Endothelial cell of umbilical vein (primary cell): ENCODE data around the gene DEFB108B. TPM values are rescaled to one million over a fixed set of nuclear protein-coding genes. Genes with fewer than 3 reads are reported as not detected.
"Not testable (repeated sequence)": the region's sequence is repeated elsewhere in the genome, so short reads cannot be mapped to it uniquely, and the experiment has no call there.

Source experiments
- BruUV-seq: library from RNA; stranded (reverse); fragments of 400-500 nt; replicated peaks from 2 replicates; lab custom pipeline; 2021; lab: Mats Ljungman, UMichigan
- CTCF ChIA-PET: fragments of 300-600, 350-600 bp; sonication (Branson Sonifier 250); formaldehyde crosslinking; loops from one replicate; lab custom pipeline; 2021; ENCODE audit warnings: antibody characterized with exemption, inconsistent platforms; lab: Charles Lee
- POLR2A ChIA-PET: fragments of 300-600, 350-600 bp; sonication (Branson Sonifier 250); formaldehyde crosslinking; loops from one replicate; lab custom pipeline; 2021; ENCODE audit warnings: antibody characterized with exemption, inconsistent platforms; lab: Charles Lee
- DNase-seq: peaks from one replicate; pipeline ENCODE4 v3.0.0-alpha.2; 2011; ENCODE audit warnings: low read depth, low spot score
- FAIRE-seq: peaks from 2 replicates; lab custom pipeline; 2011; peaks lifted over from hg19 to GRCh38; lab: Jason Lieb, UNC
- H2AFZ ChIP-seq: 2 replicates; pipeline ENCODE4 v1.6.0; 2012; ENCODE audit warnings: low read depth, low read length, control low read depth, inconsistent platforms
- H3K27ac ChIP-seq: 2 replicates; pipeline ENCODE4 v1.5.1; 2011; ENCODE audit warnings: low read depth, mild to moderate bottlenecking, control low read depth, low read length, moderate library complexity; ENCODE audit not compliant: insufficient read depth
- H3K27me3 ChIP-seq, 2 experiments: 2 replicates each; pipeline versions ENCODE4 v1.6.0 to v1.6.1; 2011; ENCODE audit warnings: low read length in 2 of 2, mixed read lengths in 1 of 2; ENCODE audit not compliant: control insufficient read depth in 2 of 2, insufficient read depth in 2 of 2
- H3K36me3 ChIP-seq, 2 experiments: 2 replicates in 1 of 2; 3 replicates in 1 of 2; pipeline ENCODE4 v1.5.1; 2011; ENCODE audit warnings: low read length in 2 of 2, mild to moderate bottlenecking in 1 of 2, moderate library complexity in 1 of 2; ENCODE audit not compliant: control insufficient read depth in 2 of 2, insufficient read depth in 2 of 2; ENCODE audit errors: extremely low read depth in 1 of 2
- H3K4me1 ChIP-seq: 3 replicates; pipeline ENCODE4 v1.5.1; 2011; ENCODE audit warnings: mild to moderate bottlenecking, low read length; ENCODE audit not compliant: control insufficient read depth, insufficient read depth; ENCODE audit errors: extremely low read depth
- H3K4me2 ChIP-seq: 2 replicates; pipeline ENCODE4 v1.6.1; 2011; ENCODE audit warnings: low read length, control low read depth, mixed read lengths; ENCODE audit not compliant: insufficient read depth
- H3K4me3 ChIP-seq, 3 experiments: fragments of 200-600 bp in 1 of 3; sonication (generic), shearing (Covaris generic) in 1 of 3; replicated peaks in 1 of 3; 2 replicates each; pipeline ENCODE4 v1.5.1; 2011 to 2016; ENCODE audit warnings: control low read depth in 3 of 3, low read length in 3 of 3, mild to moderate bottlenecking in 2 of 3, inconsistent platforms in 1 of 3, low read depth in 1 of 3, moderate library complexity in 1 of 3; ENCODE audit not compliant: insufficient read depth in 1 of 3
- H3K79me2 ChIP-seq: 2 replicates; pipeline ENCODE4 v1.6.0; 2012; ENCODE audit warnings: low read length, inconsistent platforms; ENCODE audit not compliant: control insufficient read depth, insufficient read depth
- H3K9ac ChIP-seq: replicated peaks from 2 replicates; pipeline ENCODE3; 2011; ENCODE audit warnings: low read length, control low read depth; ENCODE audit not compliant: insufficient read depth; ENCODE audit errors: extremely low read depth
- H3K9me1 ChIP-seq: replicated peaks from 3 replicates; pipeline ENCODE4 v1.6.0; 2011; ENCODE audit warnings: mild to moderate bottlenecking, low read length; ENCODE audit not compliant: control insufficient read depth, insufficient read depth; ENCODE audit errors: extremely low read depth
- H3K9me3 ChIP-seq: replicated peaks from 2 replicates; pipeline ENCODE4 v1.5.1; 2012; ENCODE audit warnings: low read length, inconsistent platforms; ENCODE audit not compliant: control insufficient read depth, insufficient read depth
- H4K20me1 ChIP-seq: replicated peaks from 2 replicates; pipeline ENCODE3; 2011; ENCODE audit warnings: mild to moderate bottlenecking, low read length; ENCODE audit not compliant: control insufficient read depth, insufficient read depth; ENCODE audit errors: extremely low read depth
- CTCF ChIP-seq, 2 donors: IDR thresholded peaks; 1 replicate in 1 of 2; 2 replicates in 1 of 2; pipeline ENCODE4 v1.5.1; 2011; ENCODE audit warnings: low read length in 2 of 2, mild to moderate bottlenecking in 2 of 2, moderate library complexity in 2 of 2, control low read depth in 1 of 2, inconsistent platforms in 1 of 2, low read depth in 1 of 2; ENCODE audit not compliant: insufficient read depth in 1 of 2; ENCODE audit errors: extremely low read depth in 1 of 2
- dilution Hi-C: fragments of 300-500 bp; cut with MboI; formaldehyde crosslinking; loops from one replicate; pipeline ENCODE4 v1.15.0; 2019; ENCODE audit warnings: low sequenced_read_pairs; ENCODE audit not compliant: extremely low pct_ligation_motif_present
- intact Hi-C: fragments of 100-400 bp; cut with micrococcal nuclease; formaldehyde crosslinking; loops from one replicate; pipeline ENCODE4 v1.10.0; 2022
- polyA plus RNA-seq, 4 experiments: library from polyadenylated mRNA; depleted of rRNA in 3 of 4; stranded (reverse) in 3 of 4; unstranded in 1 of 4; fragments of >200 nt; gene quantifications; 2 replicates each; pipeline versions ENCODE4 v1.2.1 to v1.2.3, GENCODE V29; 2011 to 2012; ENCODE audit warnings: missing spikeins in 1 of 4
- total RNA-seq: library from RNA; stranded (reverse); gene quantifications from 2 replicates; pipeline ENCODE4 v1.2.3, GENCODE V29; 2021

Gene DEFB108B
- total and polyA plus RNA-seq, 2 donors (not counting 3 experiments of a cell fraction or from before 2014, with no cell fraction given) = not detected

GRCh38 chr11:71800335-71800953 lies 32.6 kb upstream of the DEFB108B start:
- H3K4me1 ChIP-seq, H2AFZ ChIP-seq, dilution Hi-C loops, POLR2A ChIA-PET, intact Hi-C loops, H3K27me3 ChIP-seq, H3K79me2 ChIP-seq, H3K9ac ChIP-seq, H3K36me3 ChIP-seq, H4K20me1 ChIP-seq, H3K4me2 ChIP-seq, H3K27ac ChIP-seq, H3K4me3 ChIP-seq, H3K9me3 ChIP-seq, H3K9me1 ChIP-seq: not testable (repeated sequence)
- CTCF ChIA-PET = interaction anchor here (0.8 to 1.5 kb wide), 18 partner anchors 8 to 647 kb away, joined by 3 to 19 read pairs (median 4); partner anchors contain the start of genes CLPB and RNF121
- TF ChIP-seq CTCF (IDR thresholded peaks at IDR 0.05; ENCODE audit: extremely low read depth in 1 of 2, insufficient read depth in 1 of 2, low read depth in 1 of 2, low read length in 2 of 2) = peak; percentile 63 to 85
- DNase-seq = peak; percentile 75
- FAIRE-seq = peak; percentile 70
- TSS peak; percentile 9 for BruUV-seq

GRCh38 chr11:71801026-71801425 lies 32.0 kb upstream of the DEFB108B start:
- intact Hi-C loops, BruUV-seq, H3K4me3 ChIP-seq, POLR2A ChIA-PET, H3K27ac ChIP-seq, H3K9ac ChIP-seq, DNase-seq, H3K27me3 ChIP-seq, H3K9me3 ChIP-seq, H3K4me2 ChIP-seq, H2AFZ ChIP-seq, H3K9me1 ChIP-seq, H4K20me1 ChIP-seq, FAIRE-seq, H3K79me2 ChIP-seq, H3K36me3 ChIP-seq, dilution Hi-C loops, H3K4me1 ChIP-seq: not testable (repeated sequence)
- CTCF ChIA-PET = interaction anchor here (0.8 to 1.5 kb wide), 15 partner anchors 8 to 647 kb away, joined by 3 to 19 read pairs (median 4); partner anchors contain the start of genes CLPB and RNF121

- BruUV-seq, FAIRE-seq: not testable (repeated sequence)
Observed at GRCh38 chr11:71802874-71803273, 30.1 kb upstream of the DEFB108B start.

More at GRCh38 chr11:71802874-71803273, 30.1 kb upstream of the DEFB108B start:
- H4K20me1 ChIP-seq, H3K9ac ChIP-seq, H3K36me3 ChIP-seq, dilution Hi-C loops, POLR2A ChIA-PET, H3K9me1 ChIP-seq, H3K4me2 ChIP-seq, DNase-seq, H3K27ac ChIP-seq, H3K9me3 ChIP-seq, intact Hi-C loops, H3K27me3 ChIP-seq, H2AFZ ChIP-seq, H3K4me1 ChIP-seq, H3K4me3 ChIP-seq, H3K79me2 ChIP-seq: not testable (repeated sequence)
- CTCF ChIA-PET = interaction anchor here (0.8 to 1.3 kb wide), 2 partner anchors 11 to 628 kb away, joined by 3 to 6 read pairs; no protein-coding TSS in a partner anchor
